K562 (cell line): ENCODE results near the gene TRIM38. TPM values are rescaled to one million over a fixed set of nuclear protein-coding genes. Genes with fewer than 3 reads are reported as not detected.

ENCODE experiments used
- ATAC-seq: fragments of 200-7000 bp; cut with Tn5 transposase; 3 replicates; pipeline ENCODE4 v1.9.1; 2020; ENCODE audit warnings: moderate library complexity
- BruUV-seq: library from RNA; stranded (reverse); fragments of 400-500 nt; replicated peaks from 2 replicates; lab custom pipeline; 2021; lab: Mats Ljungman, UMichigan
- CTCF ChIA-PET: fragments of 300-600 bp; formaldehyde crosslinking; extraction: SDS; loops from one replicate; lab custom pipeline; 2021; ENCODE audit warnings: low intra/inter-chr PET ratio; lab: Yijun Ruan, JAX
- POLR2A ChIA-PET: fragments of 300-600, 350-650 bp; sonication (Branson Sonifier 250); formaldehyde crosslinking; extraction: SDS; loops from one replicate; lab custom pipeline; 2021; ENCODE audit warnings: antibody characterized with exemption, inconsistent platforms; lab: Yijun Ruan, JAX
- DNase-seq, 4 experiments: peaks; one replicate each; pipeline versions ENCODE4 v3.0.0 to v3.0.0-alpha.2; 2011 to 2018; ENCODE audit warnings: low spot score in 3 of 4, mixed read lengths in 3 of 4; ENCODE audit errors: extremely low read depth in 1 of 4
- FAIRE-seq: peaks from 2 replicates; lab custom pipeline; 2011; peaks lifted over from hg19 to GRCh38; lab: Jason Lieb, UNC
- H2AFZ ChIP-seq: 2 replicates; pipeline ENCODE4 v1.6.0; 2011; ENCODE audit warnings: low read depth, low read length, control low read depth, inconsistent platforms
- H3K27ac ChIP-seq: fragments of 200-600 bp; 3 replicates; pipeline ENCODE4 v1.8.0; 2011; ENCODE audit warnings: low read depth, mild to moderate bottlenecking, control low read depth, inconsistent platforms, low read length, moderate library complexity, mixed read lengths; ENCODE audit errors: extremely low read depth
- H3K27me3 ChIP-seq, 2 experiments: fragments of 300-600 bp in 1 of 2; 2 replicates in 1 of 2; 3 replicates in 1 of 2; pipeline versions ENCODE4 v1.6.0 to v1.8.0; 2011; ENCODE audit warnings: inconsistent platforms in 2 of 2, low read length in 2 of 2, mild to moderate bottlenecking in 1 of 2, mixed read lengths in 1 of 2, moderate library complexity in 1 of 2; ENCODE audit not compliant: control insufficient read depth in 2 of 2, insufficient read depth in 2 of 2
- H3K36me3 ChIP-seq: fragments of 300-600 bp; 3 replicates; pipeline ENCODE4 v1.8.0; 2011; ENCODE audit warnings: mild to moderate bottlenecking, low read length, inconsistent platforms; ENCODE audit not compliant: control insufficient read depth, insufficient read depth
- H3K4me1 ChIP-seq, 2 experiments: fragments of 200-600 bp in 1 of 2; replicated peaks in 1 of 2; 2 replicates in 1 of 2; 3 replicates in 1 of 2; pipeline versions ENCODE4 v1.5.1 to v1.8.0; 2011; ENCODE audit warnings: inconsistent platforms in 2 of 2, low read length in 2 of 2, mild to moderate bottlenecking in 1 of 2, mixed read lengths in 1 of 2, moderate library complexity in 1 of 2; ENCODE audit not compliant: control insufficient read depth in 2 of 2, insufficient read depth in 2 of 2
- H3K4me2 ChIP-seq: 2 replicates; pipeline ENCODE4 v1.6.1; 2011; ENCODE audit warnings: low read length, control low read depth, inconsistent platforms, mixed read lengths; ENCODE audit not compliant: insufficient read depth
- H3K4me3 ChIP-seq: fragments of 200-600 bp; sonication (generic), shearing (Covaris generic); 2 replicates; pipeline ENCODE4 v1.5.1; 2016; ENCODE audit warnings: control low read depth, inconsistent platforms
- H3K79me2 ChIP-seq: fragments of 200-600 bp; 3 replicates; pipeline ENCODE4 v1.8.0; 2011; ENCODE audit warnings: low read length, inconsistent platforms; ENCODE audit not compliant: control insufficient read depth, insufficient read depth
- H3K9ac ChIP-seq, 2 experiments: 2 replicates each; pipeline versions ENCODE4 v1.6.0 to v1.6.1; 2011; ENCODE audit warnings: low read depth in 2 of 2, low read length in 2 of 2, control low read depth in 1 of 2, inconsistent platforms in 1 of 2, mild to moderate bottlenecking in 1 of 2, mixed read lengths in 1 of 2; ENCODE audit not compliant: insufficient read depth in 1 of 2
- H3K9me1 ChIP-seq: one replicate; pipeline ENCODE4 v1.6.0; 2011; ENCODE audit warnings: inconsistent platforms, mild to moderate bottlenecking, low read length, moderate library complexity; ENCODE audit not compliant: control insufficient read depth, insufficient read depth
- H3K9me3 ChIP-seq: replicated peaks from 2 replicates; pipeline ENCODE4 v1.5.1; 2011; ENCODE audit warnings: low read depth, low read length, inconsistent platforms; ENCODE audit not compliant: control insufficient read depth, insufficient read depth
- H4K20me1 ChIP-seq: replicated peaks from 2 replicates; pipeline ENCODE4 v1.6.1; 2011; ENCODE audit warnings: low read length, inconsistent platforms, mixed read lengths; ENCODE audit not compliant: control insufficient read depth, insufficient read depth
- DDX20 ChIP-seq: fragments of 450-650 bp; IDR thresholded peaks from 2 replicates; pipeline ENCODE4 v1.6.1; 2016; ENCODE audit warnings: missing genetic modification characterization, low read depth, mild to moderate bottlenecking, missing compliant biosample characterization, moderate library complexity
- ID3 ChIP-seq, 2 experiments: fragments of 250-450 bp in 1 of 2; fragments of 450-650 bp in 1 of 2; sonication (Bioruptor Pico) in 1 of 2; IDR thresholded peaks; 2 replicates each; pipeline versions ENCODE4 v1.6.1 to v1.8.0; 2016 to 2021; ENCODE audit warnings: mild to moderate bottlenecking in 2 of 2, moderate library complexity in 2 of 2, missing compliant biosample characterization in 1 of 2, missing genetic modification characterization in 1 of 2
- MYNN ChIP-seq, 2 experiments: sonication (generic); formaldehyde crosslinking in 1 of 2; IDR thresholded peaks; 2 replicates each; pipeline versions ENCODE4 v1.5.0 to v1.6.1; 2016 to 2020; ENCODE audit warnings: antibody characterized with exemption in 1 of 2, missing genetic modification reagents in 1 of 2
- TAF7 ChIP-seq: fragments of 450-650 bp; IDR thresholded peaks from 2 replicates; pipeline ENCODE4 v1.6.1; 2016; ENCODE audit warnings: missing genetic modification characterization, missing compliant biosample characterization
- WGBS: fragments of 100-300 bp; shearing (Covaris generic); methylation state at CpG from one replicate; pipeline ENCODE4 v1.1.6; 2016; ENCODE audit warnings: low coverage, mixed read lengths; ENCODE audit not compliant: insufficient coverage; ENCODE audit errors: missing lambda C conversion rate; 5-methylcytosine and 5-hydroxymethylcytosine counted together
- in situ Hi-C: fragments of 300-500 bp; cut with MboI; formaldehyde crosslinking; loops from 4 replicates; pipeline ENCODE4 v1.15.0; 2018; ENCODE audit warnings: inconsistent platforms, mixed read lengths
- intact Hi-C: fragments of 100-400 bp; cut with micrococcal nuclease; formaldehyde crosslinking; loops from 2 replicates; pipeline ENCODE4 v1.14.2; 2022
- polyA plus RNA-seq, 8 experiments: library from polyadenylated mRNA; depleted of rRNA in 4 of 8; stranded (reverse) in 5 of 8; unstranded in 3 of 8; fragments of >200 nt; fragmentation: Nextera tagmentation in 2 of 8; fragmentation: Illumina TruSeq in 1 of 8; extraction: Ambion mirVana in 2 of 8; extraction: Trizol in 1 of 8; gene quantifications; 2 replicates each; pipeline versions ENCODE4 v1.2.1 to v1.2.3, GENCODE V29; 2011 to 2014; ENCODE audit warnings: inconsistent platforms in 1 of 8, missing spikeins in 1 of 8
- total RNA-seq, 7 experiments: library from RNA; depleted of rRNA in 6 of 7; stranded (reverse); fragments of >200 nt in 6 of 7; fragmentation: Illumina TruSeq in 2 of 7; extraction: Trizol in 2 of 7; gene quantifications; 2 replicates each; pipeline versions ENCODE4 v1.2.1 to v1.2.3, GENCODE V29; 2011 to 2021; ENCODE audit warnings: low replicate concordance in 1 of 7

TRIM38 gene
- total and polyA plus RNA-seq, 9 of the 15 experiments (the other 6 are each of a cell fraction or from before 2014, with no cell fraction given), result 1.7 to 6.7 (median 6.3) TPM

- in situ Hi-C loops, result no loop called here
- no peak overlapping the region for H3K4me2 ChIP-seq
- no peaks in the 10 kb centered on the region for H3K36me3 ChIP-seq
- no TSS peak for BruUV-seq
- ATAC-seq (no peak), FAIRE-seq (no peak)
- H3K27ac ChIP-seq, result no peak overlapping the region
- H3K27me3 ChIP-seq, result no peaks in the 10 kb centered on the region
- H3K79me2 ChIP-seq, result no peaks in the 10 kb centered on the region
- no peak overlapping the region for H2AFZ ChIP-seq
- no peaks in the 10 kb centered on the region for H4K20me1 ChIP-seq
- WGBS, result 50% methylated on average over 2 of the region's 2 CpGs
- CTCF ChIA-PET, result no interaction called here
- H3K4me3 ChIP-seq, result no peak overlapping the region
- H3K9ac ChIP-seq, result no peak overlapping the region
- POLR2A ChIA-PET, result interaction anchor here (0.7 to 1.8 kb wide), 5 partner anchors 10 to 205 kb away, joined by 3 to 4 read pairs (median 3); partner anchors contain the start of gene TRIM38
- no peak for TF ChIP-seq DDX20 (tag)
- TF ChIP-seq TAF7 (tag), result no peak
- no peak for TF ChIP-seq ID3 (CRISPR knock-in tag; IDR thresholded peaks at IDR 0.05)
- TF ChIP-seq ID3 (tag; IDR thresholded peaks at IDR 0.05), result peak; percentile 63; the same call in 1 of the 2 replicates
- TF ChIP-seq, all 486 proteins: peak for 1
- Histone ChIP-seq H3K9me3 (no peaks in the 10 kb centered on the region), H3K9me1 (no peaks in the 10 kb centered on the region), H3K4me1 (no peaks in the 10 kb centered on the region; a peak in 1 of 5 replicates)
- DNase-seq, result no peak
- intact Hi-C loops, result no loop called here
Observed at GRCh38 chr6:25952535-25952934, 10.1 kb upstream of the TRIM38 start.

DNA sequence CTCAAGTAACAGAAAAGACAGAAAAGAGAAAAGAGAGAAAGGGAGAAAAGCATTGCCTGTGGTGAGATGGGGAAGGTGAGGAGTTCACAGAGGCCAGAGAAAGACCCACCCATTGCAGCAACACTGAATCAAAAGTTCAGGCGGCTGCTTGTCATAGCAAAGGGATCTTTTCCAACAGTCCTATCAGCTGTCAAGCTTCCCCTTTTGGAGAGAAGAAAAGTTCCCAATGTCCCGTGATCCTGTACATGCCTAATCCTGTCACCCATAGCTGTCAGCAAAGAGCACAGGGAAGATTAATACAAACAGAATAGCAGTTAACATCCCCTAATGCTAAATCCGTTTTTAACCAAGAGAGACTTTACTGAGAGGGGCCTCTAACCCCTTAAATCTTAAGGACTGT is 8.9 kb upstream of the TRIM38 start:
- POLR2A ChIA-PET, result no interaction called here
- no peak overlapping the region for H3K4me2 ChIP-seq
- TF ChIP-seq MYNN (IDR thresholded peaks at IDR 0.05) (no peak), MYNN (CRISPR knock-in tag; IDR thresholded peaks at IDR 0.05) (no peak)
- TF ChIP-seq, all 486 proteins: peak for 0
- 13% methylated on average over 3 of the region's 3 CpGs for WGBS
- ATAC-seq (peak; percentile 31; the same call in 2 of the 3 replicates), FAIRE-seq (no peak), DNase-seq (no peak)
- in situ Hi-C loops, result no loop called here
- Histone ChIP-seq H3K79me2 (no peaks in the 10 kb centered on the region), H3K9me1 (no peaks in the 10 kb centered on the region), H3K27me3 (no peaks in the 10 kb centered on the region), H3K36me3 (no peaks in the 10 kb centered on the region), H3K4me3 (no peak overlapping the region), H3K9me3 (peaks cover under 1% of the 10 kb centered on the region; the same call in 1 of the 2 replicates), H3K4me1 (peaks cover 0 to 9% of the 10 kb centered on the region in 2 experiments; a peak in 2 of 5 replicates), H3K9ac (no peak overlapping the region), H4K20me1 (no peaks in the 10 kb centered on the region), H2AFZ (peak overlapping the region; percentile 49), H3K27ac (no peak overlapping the region)
- no TSS peak for BruUV-seq
- intact Hi-C loops, result no loop called here
- CTCF ChIA-PET, result no interaction called here
